H1 (cell line): ENCODE measurements around the gene SIRPB1. TPM values are rescaled to one million over a fixed set of nuclear protein-coding genes. Genes with fewer than 3 reads are reported as not detected.

ENCODE experiments used
- CTCF ChIA-PET: fragments of 300-600 bp; sonication (Branson Sonifier 250); formaldehyde crosslinking; loops from one replicate; lab custom pipeline; 2021; ENCODE audit not compliant: partially characterized antibody; lab: Charles Lee
- POLR2A ChIA-PET: fragments of 300-600 bp; sonication (Branson Sonifier 250); formaldehyde crosslinking; loops from one replicate; lab custom pipeline; 2021; ENCODE audit warnings: inconsistent platforms; ENCODE audit not compliant: partially characterized antibody; lab: Charles Lee
- DNase-seq, 2 experiments: peaks; one replicate each; pipeline versions ENCODE4 v3.0.0 to v3.0.0-alpha.2; 2010 to 2022; ENCODE audit warnings: low spot score in 2 of 2, low read depth in 1 of 2, mixed read lengths in 1 of 2
- FAIRE-seq: peaks from 2 replicates; lab custom pipeline; 2011; peaks lifted over from hg19 to GRCh38; lab: Jason Lieb, UNC
- H2AFZ ChIP-seq: 2 replicates; pipeline ENCODE4 v1.8.1; 2012; ENCODE audit warnings: low read length, inconsistent platforms
- H2AK5ac ChIP-seq: 2 replicates; pipeline ENCODE4 v1.6.1; 2013; ENCODE audit warnings: low read depth, low read length
- H2BK120ac ChIP-seq: replicated peaks from 2 replicates; pipeline ENCODE3; 2013; ENCODE audit warnings: low read depth, low read length, inconsistent platforms
- H2BK12ac ChIP-seq: 2 replicates; pipeline ENCODE4 v1.6.1; 2013; ENCODE audit warnings: low read depth, low read length
- H2BK15ac ChIP-seq: 2 replicates; pipeline ENCODE4 v1.6.1; 2013; ENCODE audit warnings: low read length
- H2BK20ac ChIP-seq: 2 replicates; pipeline ENCODE4 v1.6.1; 2013; ENCODE audit warnings: low read length
- H2BK5ac ChIP-seq: 2 replicates; pipeline ENCODE4 v1.6.1; 2013; ENCODE audit warnings: low read depth, low read length
- H3K14ac ChIP-seq: 2 replicates; pipeline ENCODE4 v1.6.1; 2013; ENCODE audit warnings: inconsistent platforms; ENCODE audit not compliant: insufficient read length
- H3K18ac ChIP-seq: 2 replicates; pipeline ENCODE4 v1.6.1; 2013; ENCODE audit warnings: low read length; ENCODE audit errors: extremely low read depth
- H3K23ac ChIP-seq: 2 replicates; pipeline ENCODE4 v1.6.1; 2013; ENCODE audit warnings: inconsistent platforms; ENCODE audit not compliant: insufficient read length
- H3K23me2 ChIP-seq: 2 replicates; pipeline ENCODE4 v1.6.1; 2013; ENCODE audit warnings: low read depth, low read length
- H3K27ac ChIP-seq: 2 replicates; pipeline ENCODE4 v1.6.1; 2011; ENCODE audit warnings: low read depth, low read length, inconsistent platforms
- H3K27me3 ChIP-seq, 4 experiments: replicated peaks in 1 of 4; 1 replicate in 1 of 4; 2 replicates in 3 of 4; pipeline versions ENCODE4 v1.6.1 to v1.8.1; 2011 to 2013; ENCODE audit warnings: low read length in 3 of 4, mild to moderate bottlenecking in 3 of 4, inconsistent platforms in 2 of 4, mixed read lengths in 2 of 4, moderate library complexity in 1 of 4; ENCODE audit not compliant: control insufficient read depth in 3 of 4, insufficient read depth in 3 of 4; ENCODE audit errors: extremely low read depth in 1 of 4
- H3K36me3 ChIP-seq, 4 experiments: 2 replicates each; pipeline versions ENCODE4 v1.6.1 to v1.8.1; 2011 to 2013; ENCODE audit warnings: mild to moderate bottlenecking in 4 of 4, low read length in 3 of 4, moderate library complexity in 2 of 4, control low read depth in 1 of 4, inconsistent platforms in 1 of 4; ENCODE audit not compliant: insufficient read depth in 4 of 4, control insufficient read depth in 2 of 4
- H3K4ac ChIP-seq: replicated peaks from 2 replicates; pipeline ENCODE3; 2013; ENCODE audit warnings: low read length, low read depth, mixed read lengths, inconsistent platforms; ENCODE audit not compliant: insufficient read length
- H3K4me1 ChIP-seq, 4 experiments: replicated peaks in 1 of 4; 1 replicate in 1 of 4; 2 replicates in 3 of 4; pipeline versions ENCODE4 v1.6.1 to v1.8.1; 2011 to 2013; ENCODE audit warnings: low read length in 3 of 4, inconsistent platforms in 2 of 4, mixed read lengths in 1 of 4; ENCODE audit not compliant: insufficient read depth in 4 of 4, control insufficient read depth in 3 of 4
- H3K4me2 ChIP-seq, 2 experiments: 2 replicates each; pipeline versions ENCODE4 v1.6.1 to v1.8.1; 2011 to 2013; ENCODE audit warnings: low read depth in 2 of 2, low read length in 2 of 2, control low read depth in 1 of 2, inconsistent platforms in 1 of 2, mild to moderate bottlenecking in 1 of 2; ENCODE audit not compliant: insufficient read depth in 1 of 2
- H3K4me3 ChIP-seq, 4 experiments: fragments of 200-600, 300-600 bp in 1 of 4; sonication (generic), shearing (Covaris generic), sonication (Bioruptor Twin) in 1 of 4; 2 replicates each; pipeline versions ENCODE4 v1.5.1 to v1.8.1; 2011 to 2016; ENCODE audit warnings: low read length in 4 of 4, low read depth in 3 of 4, control low read depth in 2 of 4, inconsistent platforms in 2 of 4, mild to moderate bottlenecking in 2 of 4, mixed read lengths in 1 of 4, moderate library complexity in 1 of 4; ENCODE audit not compliant: insufficient read depth in 2 of 4; ENCODE audit errors: extremely low read depth in 1 of 4
- H3K56ac ChIP-seq: replicated peaks from 2 replicates; pipeline ENCODE3; 2013; ENCODE audit warnings: low read depth, mild to moderate bottlenecking, mixed read lengths, low read length, inconsistent platforms; ENCODE audit not compliant: insufficient read length
- H3K79me1 ChIP-seq: 2 replicates; pipeline ENCODE4 v1.6.1; 2013; ENCODE audit warnings: low read depth, low read length, control low read depth
- H3K79me2 ChIP-seq, 2 experiments: 2 replicates each; pipeline versions ENCODE4 v1.6.1 to v1.8.1; 2012 to 2013; ENCODE audit warnings: low read length in 2 of 2, mild to moderate bottlenecking in 2 of 2, inconsistent platforms in 1 of 2; ENCODE audit not compliant: insufficient read depth in 2 of 2, control insufficient read depth in 1 of 2
- H3K9ac ChIP-seq, 4 experiments: replicated peaks in 1 of 4; 1 replicate in 1 of 4; 2 replicates in 3 of 4; pipeline versions ENCODE4 v1.6.1 to v1.8.1; 2011 to 2013; ENCODE audit warnings: low read depth in 3 of 4, low read length in 3 of 4, control low read depth in 2 of 4, mild to moderate bottlenecking in 2 of 4, moderate library complexity in 2 of 4, inconsistent platforms in 1 of 4; ENCODE audit errors: extremely low read depth in 1 of 4
- H3K9me3 ChIP-seq, 2 experiments: 2 replicates each; pipeline versions ENCODE4 v1.6.1 to v1.8.1; 2012 to 2013; ENCODE audit warnings: mild to moderate bottlenecking in 2 of 2, moderate library complexity in 2 of 2, control low read depth in 1 of 2, inconsistent platforms in 1 of 2, low read depth in 1 of 2, low read length in 1 of 2, mixed read lengths in 1 of 2; ENCODE audit not compliant: insufficient read depth in 2 of 2
- H4K20me1 ChIP-seq, 2 experiments: replicated peaks in 1 of 2; 2 replicates each; pipeline versions ENCODE3 to v1.8.1; 2011 to 2013; ENCODE audit warnings: inconsistent platforms in 2 of 2, low read length in 2 of 2, mild to moderate bottlenecking in 1 of 2; ENCODE audit not compliant: insufficient read depth in 2 of 2, control insufficient read depth in 1 of 2
- H4K5ac ChIP-seq: 2 replicates; pipeline ENCODE4 v1.6.1; 2013; ENCODE audit warnings: low read length, low read depth, mixed read lengths, inconsistent platforms; ENCODE audit not compliant: insufficient read length
- H4K8ac ChIP-seq: 2 replicates; pipeline ENCODE4 v1.8.0; 2013; ENCODE audit warnings: mild to moderate bottlenecking, moderate library complexity, low read length, inconsistent platforms; ENCODE audit not compliant: insufficient read depth; ENCODE audit errors: extremely low read depth
- H4K91ac ChIP-seq: replicated peaks from 2 replicates; pipeline ENCODE3; 2013; ENCODE audit warnings: low read length, mixed read lengths, inconsistent platforms; ENCODE audit not compliant: insufficient read length
- JUN ChIP-seq: IDR thresholded peaks from 2 replicates; pipeline ENCODE4 v1.6.1; 2011; ENCODE audit warnings: low read depth, mild to moderate bottlenecking, improper control_type of control experiment, low read length
- KDM5A ChIP-seq: fragments of 200-600 bp; IDR thresholded peaks from 2 replicates; pipeline ENCODE4 v1.7.1; 2012; ENCODE audit warnings: mild to moderate bottlenecking, low read length, inconsistent platforms, mixed read lengths
- RAD21 ChIP-seq, 2 experiments: IDR thresholded peaks in 1 of 2; conservative IDR thresholded peaks in 1 of 2; 2 replicates each; pipeline ENCODE4 v1.6.1; 2011; ENCODE audit warnings: low read depth in 2 of 2, low read length in 2 of 2, improper control_type of control experiment in 1 of 2, inconsistent platforms in 1 of 2, mild to moderate bottlenecking in 1 of 2, moderate library complexity in 1 of 2
- SAP30 ChIP-seq: fragments of 300-600 bp; sonication (generic); IDR thresholded peaks from 2 replicates; pipeline ENCODE4 v1.7.1; 2012; ENCODE audit warnings: low read length, moderate library complexity, mild to moderate bottlenecking, inconsistent platforms; ENCODE audit not compliant: insufficient read depth, insufficient replicate concordance
- WGBS, 2 experiments: shearing (Covaris generic) in 1 of 2; methylation state at CpG; one replicate each; pipeline versions ENCODE4 v1.1.6 to v1.1.7; 2013 to 2015; ENCODE audit warnings: low lambda C conversion rate in 2 of 2, mixed read lengths in 2 of 2, inconsistent platforms in 1 of 2, low coverage in 1 of 2, missing lambda C conversion rate in 1 of 2; ENCODE audit not compliant: insufficient replicate concordance in 2 of 2, insufficient coverage in 1 of 2, insufficient read length in 1 of 2; ENCODE audit errors: extremely low coverage in 1 of 2, missing lambda C conversion rate in 1 of 2; 5-methylcytosine and 5-hydroxymethylcytosine counted together
- polyA plus RNA-seq, 7 experiments: library from polyadenylated mRNA; depleted of rRNA in 3 of 7; stranded (reverse) in 5 of 7; unstranded in 2 of 7; fragments of >200 nt in 5 of 7; fragments of 200-250 nt in 2 of 7; gene quantifications; 1 replicate in 5 of 7; 2 replicates in 1 of 7; 4 replicates in 1 of 7; pipeline versions ENCODE4 v1.2.1 to v1.2.3, GENCODE V29; 2011 to 2013; ENCODE audit warnings: missing spikeins in 2 of 7, mixed read lengths in 2 of 7
- total RNA-seq: library from RNA; stranded (reverse); fragmentation: NEBNext Ultra II Directional; extraction: Animal tissue kit (Norgen Biotek cat#: 25700); gene quantifications from 2 replicates; pipeline ENCODE4 v1.2.1, GENCODE V29; 2021

SIRPB1 gene
- total and polyA plus RNA-seq, 2 of the 8 experiments (the other 6 are each of a cell fraction or from before 2014, with no cell fraction given): 0.14 to 0.99 TPM

DNA sequence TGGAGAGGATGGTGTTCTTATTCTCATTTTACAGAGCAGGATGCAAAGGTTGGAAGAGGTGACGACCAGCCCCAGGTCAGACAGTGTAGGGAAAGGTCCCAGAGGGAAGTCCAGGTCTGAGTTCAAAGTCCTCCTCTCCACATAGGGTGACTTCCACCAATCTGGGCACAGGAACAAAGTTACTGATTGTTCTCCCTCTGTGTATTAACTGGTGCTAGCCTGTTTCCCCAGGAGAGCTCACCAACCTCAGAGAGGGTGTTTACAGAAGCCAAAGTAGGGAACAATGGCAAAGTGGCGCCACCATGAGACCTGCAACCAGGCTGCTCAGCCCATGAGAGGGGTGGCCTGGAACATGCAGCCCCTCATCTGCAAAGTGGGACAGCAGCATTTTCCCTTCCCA is 16.8 kb upstream of the SIRPB1 start:
- Histone ChIP-seq H3K4ac (no peak overlapping the region), H3K56ac (no peak overlapping the region), H4K5ac (no peak overlapping the region), H3K4me2 (no peak overlapping the region), H2BK20ac (no peak overlapping the region), H3K4me1 (peaks cover 0 to 6% (median 2%) of the 10 kb centered on the region in 4 experiments; a peak in 4 of 7 replicates), H2BK5ac (no peak overlapping the region), H3K18ac (no peak overlapping the region), H3K14ac (no peak overlapping the region), H2BK12ac (no peak overlapping the region), H3K36me3 (no peaks in the 10 kb centered on the region), H3K27me3 (no peaks in the 10 kb centered on the region), H3K4me3 (no peak overlapping the region), H4K91ac (no peak overlapping the region), H4K20me1 (no peaks in the 10 kb centered on the region), H3K27ac (no peak overlapping the region), H3K79me1 (no peaks in the 10 kb centered on the region), H2AK5ac (no peak overlapping the region), H2AFZ (no peak overlapping the region), H4K8ac (no peak overlapping the region), H3K79me2 (no peaks in the 10 kb centered on the region), H3K23ac (no peak overlapping the region), H3K9ac (no peak overlapping the region), H3K23me2 (no peaks in the 10 kb centered on the region), H3K9me3 (no peaks in the 10 kb centered on the region), H2BK120ac (no peak overlapping the region), H2BK15ac (no peak overlapping the region)
- CTCF ChIA-PET: interaction anchor here (1.0 to 1.4 kb wide), 4 partner anchors 13 to 127 kb away, joined by 3 to 4 read pairs (median 3); no protein-coding TSS in a partner anchor
- FAIRE-seq (no peak), DNase-seq (no peak)
- POLR2A ChIA-PET: no interaction called here
- 92% methylated on average over 2 of the region's 2 CpGs; no CpG with 5 or more reads in 1 of the 2 experiments for WGBS, 2 experiments
- no peak for TF ChIP-seq SAP30
- TF ChIP-seq JUN: no peak
- no peak for TF ChIP-seq KDM5A
- TF ChIP-seq RAD21 (IDR thresholded peaks at IDR 0.05 in 1 of 2, conservative IDR thresholded peaks at IDR 0.05 in 1 of 2; ENCODE audit: low read depth in 2 of 2, low read length in 2 of 2): peak; percentile 54 to 66
